Measurements from ENCODE around the gene LRRC23. TPM values are rescaled to one million over a fixed set of nuclear protein-coding genes. Genes with fewer than 3 reads are reported as not detected.

Gene LRRC23
- total and polyA plus RNA-seq, 2 donors (not counting 1 experiment from before 2014, with no cell fraction given): 5.3 to 14.4 TPM

DNA sequence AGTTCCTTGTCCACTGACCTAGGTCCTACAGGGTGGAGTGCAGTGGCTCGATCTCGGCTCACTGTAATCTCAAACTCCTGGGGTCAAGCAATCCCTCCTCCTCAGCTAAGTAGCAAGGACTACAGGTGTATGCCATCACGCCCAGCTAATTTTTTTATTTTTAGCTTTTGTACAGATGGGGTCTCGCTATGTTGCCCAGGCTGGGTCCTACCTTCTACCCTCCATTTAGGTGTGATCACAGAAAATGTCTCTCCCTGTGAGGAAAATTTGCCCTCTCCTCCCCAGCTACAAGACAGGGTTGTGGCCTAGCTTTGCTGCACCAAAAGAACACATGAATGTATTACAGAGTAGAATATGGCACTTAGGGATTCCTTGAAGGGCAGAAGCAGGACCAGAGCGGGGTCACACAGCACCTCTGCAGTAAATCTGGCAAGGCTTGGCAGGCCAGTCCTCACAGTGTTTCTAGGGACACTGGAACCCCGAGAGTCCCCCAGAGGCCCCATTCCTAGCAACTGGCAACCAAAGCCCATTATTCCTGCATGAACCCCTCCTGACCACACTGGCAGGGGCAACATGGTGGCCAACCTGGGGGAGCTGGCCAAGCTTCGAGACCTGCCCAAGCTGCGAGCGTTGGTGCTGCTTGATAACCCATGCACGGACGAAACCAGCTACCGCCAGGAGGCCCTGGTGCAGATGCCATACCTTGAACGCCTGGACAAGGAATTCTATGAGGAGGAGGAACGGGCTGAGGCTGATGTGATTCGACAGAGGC is 7.7 kb downstream of the LRRC23 start:
- H3K9me3 ChIP-seq (ENCODE audit: control extremely low read depth in 1 of 3, control insufficient read depth in 2 of 3, insufficient read depth in 1 of 3, low read length in 2 of 3): peaks cover 0 to 3% (median 0%) of the 10 kb centered on the region in 3 donors
- Mint-ChIP-seq H3K9me3 (ENCODE audit: insufficient read depth) (no peaks in the 10 kb centered on the region), H3K4me3 (peak overlapping the region; percentile 69), H3K27me3 (no peaks in the 10 kb centered on the region), H3K4me1 (peaks cover 23% of the 10 kb centered on the region), H3K27ac (peak overlapping the region; percentile 10)
- intact Hi-C loops (cut with micrococcal nuclease): no loop called here
- TF ChIP-seq EZH2 (IDR thresholded peaks at IDR 0.05; ENCODE audit: borderline replicate concordance, insufficient read depth, low read depth, low read length, poor library complexity, severe bottlenecking) (no peak), CTCF (IDR thresholded peaks at IDR 0.05) (no peak)
- 95% methylated on average over 14 of the region's 15 CpGs for WGBS (ENCODE audit: insufficient coverage)
- no peak overlapping the region for H3K4me2 ChIP-seq (replicated peaks; ENCODE audit: low read depth, low read length, poor library complexity, severe bottlenecking)
- no peaks in the 10 kb centered on the region for H4K20me1 ChIP-seq (ENCODE audit: control insufficient read depth, insufficient read depth, low read length, poor library complexity, severe bottlenecking)
- no peak overlapping the region for H3K9ac ChIP-seq (ENCODE audit: low read length)
- ChIA-PET POLR2A (interaction anchor here (1.3 kb wide), 1 partner anchor 43 kb away, joined by 3 read pairs; no protein-coding TSS in a partner anchor), CTCF (interaction anchor here (1.0 to 2.8 kb wide), 6 partner anchors 10 to 199 kb away, joined by 3 to 11 read pairs (median 6); partner anchors contain the start of gene SPSB2)
- no peaks in the 10 kb centered on the region for H3K79me2 ChIP-seq (ENCODE audit: control insufficient read depth, insufficient read depth, low read length)
- H3K4me3 ChIP-seq (ENCODE audit: control extremely low read depth in 1 of 5, extremely low read depth in 1 of 5, insufficient read depth in 1 of 5, low read depth in 2 of 5, low read length in 4 of 5): no peak overlapping the region
- DNase-seq: no peak
- peaks cover 11 to 19% of the 10 kb centered on the region in 2 donors for H3K4me1 ChIP-seq (ENCODE audit: control insufficient read depth in 2 of 2, insufficient read depth in 2 of 2, low read length in 2 of 2)
- H2AFZ ChIP-seq (ENCODE audit: insufficient read depth, low read depth, low read length, poor library complexity, severe bottlenecking): no peak overlapping the region
- no peak overlapping the region for H3K27ac ChIP-seq (ENCODE audit: low read length in 2 of 2)
- peaks cover 0 to 10% (median 1%) of the 10 kb centered on the region in 4 experiments for H3K27me3 ChIP-seq (replicated peaks in 1 of 4; ENCODE audit: control extremely low read depth in 1 of 4, control insufficient read depth in 3 of 4, insufficient read depth in 4 of 4, low read length in 3 of 4)
- H3K36me3 ChIP-seq (replicated peaks in 1 of 2; ENCODE audit: control extremely low read depth in 1 of 2, control insufficient read depth in 1 of 2, extremely low read depth in 1 of 2, insufficient read depth in 2 of 2, low read length in 1 of 2): peaks cover 0 to 4% of the 10 kb centered on the region in 2 experiments
- ATAC-seq (ENCODE audit: low read depth): no peak

All from B cell (primary cell).